ENCODE data around the gene AVPR2. TPM values are rescaled to one million over a fixed set of nuclear protein-coding genes. Genes with fewer than 3 reads are reported as not detected.

Gene AVPR2
- total RNA-seq, 4 donors from 2014 or later = 0.78 to 2.4 (median 1.5) TPM

DNA sequence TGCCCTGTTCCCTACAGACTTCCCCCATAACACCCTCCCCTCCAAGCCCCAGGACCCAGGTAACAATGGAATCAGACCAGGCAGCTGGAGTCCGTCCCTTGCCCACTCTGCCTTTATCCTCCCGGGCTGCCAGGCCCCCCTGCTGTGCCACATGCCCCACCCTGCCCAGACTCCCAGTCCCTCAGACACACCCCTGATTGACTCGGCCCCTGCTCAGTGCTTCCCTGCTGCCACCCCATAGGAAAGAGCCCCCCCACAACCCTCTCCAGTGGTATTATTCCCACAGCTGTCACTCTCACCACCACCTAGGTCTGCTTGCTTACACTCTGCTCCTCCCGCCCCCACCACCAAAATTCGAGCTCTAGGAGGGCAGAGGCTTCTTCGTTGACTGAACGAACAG, 35.1 kb downstream of the AVPR2 start:
- no peak for DNase-seq (ENCODE audit: low spot score in 2 of 2)
- TF ChIP-seq EP300 (IDR thresholded peaks at IDR 0.05) (no peak), POLR2A (IDR thresholded peaks at IDR 0.05) (no peak), POLR2AphosphoS5 (IDR thresholded peaks at IDR 0.05) (no peak)
- TF ChIP-seq, protein P1, sequence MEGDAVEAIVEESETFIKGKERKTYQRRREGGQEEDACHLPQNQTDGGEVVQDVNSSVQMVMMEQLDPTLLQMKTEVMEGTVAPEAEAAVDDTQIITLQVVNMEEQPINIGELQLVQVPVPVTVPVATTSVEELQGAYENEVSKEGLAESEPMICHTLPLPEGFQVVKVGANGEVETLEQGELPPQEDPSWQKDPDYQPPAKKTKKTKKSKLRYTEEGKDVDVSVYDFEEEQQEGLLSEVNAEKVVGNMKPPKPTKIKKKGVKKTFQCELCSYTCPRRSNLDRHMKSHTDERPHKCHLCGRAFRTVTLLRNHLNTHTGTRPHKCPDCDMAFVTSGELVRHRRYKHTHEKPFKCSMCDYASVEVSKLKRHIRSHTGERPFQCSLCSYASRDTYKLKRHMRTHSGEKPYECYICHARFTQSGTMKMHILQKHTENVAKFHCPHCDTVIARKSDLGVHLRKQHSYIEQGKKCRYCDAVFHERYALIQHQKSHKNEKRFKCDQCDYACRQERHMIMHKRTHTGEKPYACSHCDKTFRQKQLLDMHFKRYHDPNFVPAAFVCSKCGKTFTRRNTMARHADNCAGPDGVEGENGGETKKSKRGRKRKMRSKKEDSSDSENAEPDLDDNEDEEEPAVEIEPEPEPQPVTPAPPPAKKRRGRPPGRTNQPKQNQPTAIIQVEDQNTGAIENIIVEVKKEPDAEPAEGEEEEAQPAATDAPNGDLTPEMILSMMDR (IDR thresholded peaks at IDR 0.05) = no peak
- Histone ChIP-seq H3K4me3 (no peak overlapping the region), H3K27ac (no peak overlapping the region), H3K27me3 (no peaks in the 10 kb centered on the region), H3K9me3 (no peaks in the 10 kb centered on the region), H3K36me3 (no peaks in the 10 kb centered on the region), H3K4me1 (peaks cover 9% of the 10 kb centered on the region)
- WGBS = 69% methylated on average over 7 of the region's 7 CpGs

DNA sequence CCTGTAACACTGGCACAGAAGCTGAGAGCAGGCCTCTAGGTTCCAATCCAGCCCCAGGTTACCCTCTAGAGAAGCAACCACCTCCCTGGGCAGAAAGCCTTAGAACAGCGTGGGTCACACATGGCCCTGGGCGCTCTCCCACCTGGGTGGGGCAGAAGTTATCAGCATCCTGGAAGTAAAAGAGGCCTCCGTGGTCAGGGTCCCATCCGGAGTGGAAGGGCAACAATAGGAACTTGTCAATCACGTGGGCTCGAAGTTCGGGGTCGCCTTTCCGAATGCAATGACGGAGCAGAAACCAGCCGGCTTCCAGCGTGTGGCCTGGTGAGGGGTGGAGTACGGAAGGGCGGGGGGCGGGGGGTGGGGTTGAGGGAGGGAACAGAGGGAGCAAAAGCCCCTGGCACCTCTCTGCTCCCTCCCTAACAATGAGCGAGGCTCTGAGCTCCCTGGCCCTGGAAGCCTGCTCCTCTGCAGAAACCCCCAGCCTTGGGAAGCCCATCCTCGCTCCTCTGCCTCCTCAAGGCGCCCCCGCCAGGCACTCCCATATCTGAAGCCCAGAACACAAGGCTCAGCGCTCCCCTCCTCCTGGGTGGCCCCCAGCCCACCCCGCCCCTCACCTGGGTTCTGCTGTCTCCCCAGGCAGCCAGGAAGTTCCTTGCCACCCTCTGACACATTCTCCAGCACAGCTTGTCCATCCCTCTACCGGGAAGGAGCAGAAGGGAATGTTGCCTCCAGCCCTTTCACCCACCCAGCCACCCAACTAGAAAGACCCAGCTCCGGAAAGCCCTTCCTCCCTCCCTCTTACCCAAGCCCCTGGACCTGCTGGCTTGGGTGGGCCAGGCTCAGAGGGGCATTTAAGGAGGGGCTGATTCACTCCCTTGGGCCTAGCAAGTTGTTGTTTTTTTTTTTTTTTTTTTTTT, 37.1 kb downstream of the AVPR2 start:
- peak overlapping the region; percentile 39 for H3K4me3 ChIP-seq
- TF ChIP-seq POLR2A (IDR thresholded peaks at IDR 0.05) (no peak), POLR2AphosphoS5 (IDR thresholded peaks at IDR 0.05) (no peak), EP300 (IDR thresholded peaks at IDR 0.05) (no peak)
- TF ChIP-seq, protein P1 (IDR thresholded peaks at IDR 0.05) = no peak
- H3K4me1 ChIP-seq = peaks cover 4% of the 10 kb centered on the region
- WGBS = 50% methylated on average over 16 of the region's 23 CpGs
- no peak for DNase-seq (ENCODE audit: low spot score in 2 of 2)
- H3K27me3 ChIP-seq = no peaks in the 10 kb centered on the region
- no peaks in the 10 kb centered on the region for H3K9me3 ChIP-seq
- H3K36me3 ChIP-seq = no peaks in the 10 kb centered on the region
- no peak overlapping the region for H3K27ac ChIP-seq

DNA sequence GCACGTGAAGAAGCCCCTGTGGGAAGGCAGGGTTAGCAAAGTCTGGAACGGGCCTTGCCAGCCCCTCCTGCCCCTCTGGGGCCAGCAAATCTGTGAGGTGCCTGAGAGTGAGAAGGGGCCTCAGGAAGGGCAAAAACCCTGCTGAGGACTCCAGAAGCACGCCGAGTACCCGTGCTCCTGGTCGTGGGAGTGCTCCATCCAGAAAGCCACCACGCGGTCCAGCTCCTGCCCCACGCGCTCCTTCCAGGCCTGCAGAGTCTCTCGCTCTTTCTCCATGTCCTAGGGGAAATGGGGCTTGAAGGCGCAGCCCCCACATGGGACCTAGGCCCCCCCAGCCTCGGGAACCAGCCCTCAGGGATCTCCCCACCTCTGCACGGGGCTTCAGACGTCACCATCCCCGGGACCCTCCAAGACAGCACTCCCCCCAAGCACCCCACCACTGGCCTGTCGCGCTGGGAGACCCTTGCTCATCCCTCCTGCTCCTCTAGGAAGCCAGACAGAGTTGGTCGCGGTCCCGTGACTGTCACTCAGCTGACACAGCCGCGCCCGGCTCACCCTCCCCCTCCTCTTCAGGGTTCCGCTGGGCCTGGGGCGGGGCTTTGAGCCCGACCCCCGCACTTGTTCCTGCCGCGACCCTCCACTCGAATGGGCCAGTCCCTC, 39.8 kb downstream of the AVPR2 start, which contains the start of gene RENBP:
TSS of gene RENBP (minus strand) at position 504 of the 660 bp plus-strand sequence. CDS start at position 471, 33 bp downstream.
- no peak for DNase-seq (ENCODE audit: low spot score in 2 of 2)
- no peaks in the 10 kb centered on the region for H3K9me3 ChIP-seq

DNA sequence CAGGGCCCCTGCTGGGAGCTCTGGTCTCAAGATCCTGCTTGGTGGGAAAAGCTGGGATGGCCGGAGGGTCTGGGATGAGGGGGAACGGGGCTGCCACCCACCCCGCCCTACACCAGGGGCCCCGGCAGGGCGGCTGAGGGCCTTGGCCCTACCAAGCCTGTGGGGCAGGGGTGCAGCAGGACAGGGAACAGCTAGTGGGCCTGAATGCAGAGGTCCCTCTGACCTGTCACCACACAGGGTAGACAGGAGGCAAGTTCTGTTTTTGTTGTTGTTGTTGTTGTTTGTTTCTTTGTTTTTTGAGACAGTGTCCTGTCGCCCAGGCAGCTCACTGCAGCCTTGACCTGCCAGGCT, 40.3 kb downstream of the AVPR2 start:
- H3K27me3 ChIP-seq = no peaks in the 10 kb centered on the region
- 47% methylated on average over 6 of the region's 6 CpGs for WGBS
- peaks cover 10% of the 10 kb centered on the region for H3K36me3 ChIP-seq
- TF ChIP-seq EP300 (IDR thresholded peaks at IDR 0.05) = no peak
- TF ChIP-seq, protein P1 (IDR thresholded peaks at IDR 0.05) = no peak
- no peak for TF ChIP-seq POLR2AphosphoS5 (IDR thresholded peaks at IDR 0.05)
- TF ChIP-seq POLR2A (IDR thresholded peaks at IDR 0.05) = no peak
- H3K4me1 ChIP-seq = peaks cover 13% of the 10 kb centered on the region
- no peaks in the 10 kb centered on the region for H3K9me3 ChIP-seq
- peak overlapping the region; percentile 39 for H3K4me3 ChIP-seq
- no peak for DNase-seq (ENCODE audit: low spot score in 2 of 2)
- H3K27ac ChIP-seq = no peak overlapping the region

More for the DNA sequence above, 39.8 kb downstream of the AVPR2 start, which contains the start of gene RENBP:
- Histone ChIP-seq H3K4me3 (peak within 1 kb of the TSS; percentile 39), H3K36me3 (peaks cover 5% of the 10 kb centered on the region), H3K4me1 (peaks cover 13% of the 10 kb centered on the region), H3K27me3 (no peaks in the 10 kb centered on the region), H3K27ac (peak within 1 kb of the TSS; percentile 45)
- no peak for TF ChIP-seq POLR2AphosphoS5 (IDR thresholded peaks at IDR 0.05)
- TF ChIP-seq EP300 (IDR thresholded peaks at IDR 0.05) = no peak
- TF ChIP-seq, protein P1 (IDR thresholded peaks at IDR 0.05) = no peak
- TF ChIP-seq POLR2A (IDR thresholded peaks at IDR 0.05) = no peak
- WGBS = 29% methylated on average over 8 of the region's 31 CpGs
